BJ (cell line): ENCODE results near the gene GOLGA7B. TPM values are rescaled to one million over a fixed set of nuclear protein-coding genes. Genes with fewer than 3 reads are reported as not detected.

Experiments
- CTCF ChIA-PET: fragments of 350-600 bp; formaldehyde crosslinking; extraction: SDS; loops from one replicate; lab custom pipeline; 2021; ENCODE audit warnings: antibody characterized with exemption, inconsistent platforms; lab: Yijun Ruan, JAX
- POLR2A ChIA-PET: fragments of 300-600 bp; sonication (Branson Sonifier 250); formaldehyde crosslinking; extraction: SDS; loops from one replicate; lab custom pipeline; 2021; ENCODE audit warnings: antibody characterized with exemption; lab: Charles Lee
- DNase-seq: peaks from one replicate; pipeline ENCODE4 v3.0.0-alpha.2; 2011; ENCODE audit warnings: low read depth
- H3K27me3 ChIP-seq: 2 replicates; pipeline ENCODE4 v1.6.0; 2011; ENCODE audit warnings: low read length; ENCODE audit not compliant: control insufficient read depth, insufficient read depth
- H3K36me3 ChIP-seq: 2 replicates; pipeline ENCODE4 v1.5.1; 2011; ENCODE audit warnings: low read length; ENCODE audit not compliant: control insufficient read depth, insufficient read depth
- H3K4me3 ChIP-seq: 2 replicates; pipeline ENCODE4 v1.5.1; 2011; ENCODE audit warnings: low read depth, mild to moderate bottlenecking, control low read depth, low read length
- polyA plus RNA-seq: library from polyadenylated mRNA; depleted of rRNA; stranded (reverse); fragments of >200 nt; gene quantifications from 2 replicates; pipeline ENCODE4 v1.2.3, GENCODE V29; 2011
- TF ChIP-seq, protein P1 (sequence below): IDR thresholded peaks from 2 replicates; pipeline ENCODE4 v1.5.1; 2011; ENCODE audit warnings: low read depth, mild to moderate bottlenecking, control low read depth, inconsistent platforms, low read length, moderate library complexity; ENCODE audit not compliant: insufficient read depth

Gene GOLGA7B
- polyA plus RNA-seq, 1 experiment = 0.01 TPM

DNA sequence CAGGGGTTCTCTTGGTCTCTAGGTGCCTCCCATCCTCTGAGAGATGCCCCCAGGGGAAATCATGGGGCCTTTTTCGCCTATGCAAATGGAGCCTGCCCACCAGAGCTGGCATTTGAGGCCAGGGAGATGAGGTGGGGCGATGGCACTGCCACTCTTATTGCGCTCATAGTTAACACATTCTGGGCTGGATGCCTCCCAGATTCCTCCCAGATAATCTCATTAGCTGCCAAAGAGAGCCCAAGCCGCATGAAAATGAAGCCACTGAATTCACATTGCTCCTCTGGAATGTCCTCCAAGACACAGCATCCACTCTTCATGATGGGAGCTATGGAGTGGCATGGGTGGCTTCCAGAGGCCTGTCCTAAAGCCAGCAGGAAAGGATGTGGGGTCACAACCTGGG, 61.0 kb downstream of the GOLGA7B start:
- H3K27me3 ChIP-seq = peaks cover 7% of the 10 kb centered on the region
- ChIA-PET CTCF (interaction anchor here (1.3 to 2.9 kb wide), 2 partner anchors 12 to 131 kb away, joined by 3 to 6 read pairs; no protein-coding TSS in a partner anchor), POLR2A (no interaction called here)
- DNase-seq = no peak
- no peaks in the 10 kb centered on the region for H3K36me3 ChIP-seq
- no peak overlapping the region for H3K4me3 ChIP-seq
- TF ChIP-seq, protein P1, sequence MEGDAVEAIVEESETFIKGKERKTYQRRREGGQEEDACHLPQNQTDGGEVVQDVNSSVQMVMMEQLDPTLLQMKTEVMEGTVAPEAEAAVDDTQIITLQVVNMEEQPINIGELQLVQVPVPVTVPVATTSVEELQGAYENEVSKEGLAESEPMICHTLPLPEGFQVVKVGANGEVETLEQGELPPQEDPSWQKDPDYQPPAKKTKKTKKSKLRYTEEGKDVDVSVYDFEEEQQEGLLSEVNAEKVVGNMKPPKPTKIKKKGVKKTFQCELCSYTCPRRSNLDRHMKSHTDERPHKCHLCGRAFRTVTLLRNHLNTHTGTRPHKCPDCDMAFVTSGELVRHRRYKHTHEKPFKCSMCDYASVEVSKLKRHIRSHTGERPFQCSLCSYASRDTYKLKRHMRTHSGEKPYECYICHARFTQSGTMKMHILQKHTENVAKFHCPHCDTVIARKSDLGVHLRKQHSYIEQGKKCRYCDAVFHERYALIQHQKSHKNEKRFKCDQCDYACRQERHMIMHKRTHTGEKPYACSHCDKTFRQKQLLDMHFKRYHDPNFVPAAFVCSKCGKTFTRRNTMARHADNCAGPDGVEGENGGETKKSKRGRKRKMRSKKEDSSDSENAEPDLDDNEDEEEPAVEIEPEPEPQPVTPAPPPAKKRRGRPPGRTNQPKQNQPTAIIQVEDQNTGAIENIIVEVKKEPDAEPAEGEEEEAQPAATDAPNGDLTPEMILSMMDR = no peak

DNA sequence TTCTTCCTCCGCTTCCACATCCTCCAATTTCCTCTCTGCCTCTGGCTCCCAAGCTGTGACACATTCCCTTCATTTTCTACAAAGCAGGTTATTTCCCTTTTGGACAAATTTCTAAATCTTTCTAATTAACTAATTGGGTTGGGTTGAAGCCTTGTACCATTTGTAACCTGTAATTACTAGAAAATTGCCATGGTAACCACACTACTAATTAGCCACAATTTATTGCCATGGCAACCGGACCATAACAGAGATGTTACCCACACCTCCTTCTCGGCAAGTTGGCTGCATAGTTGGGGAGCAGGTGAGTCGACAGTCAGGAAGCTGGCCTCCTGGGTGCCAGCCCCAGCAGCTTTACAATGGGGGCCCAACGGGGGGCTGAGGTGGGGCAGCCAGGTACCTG, 61.6 kb downstream of the GOLGA7B start:
- Histone ChIP-seq H3K4me3 (no peak overlapping the region), H3K27me3 (peaks cover 5% of the 10 kb centered on the region), H3K36me3 (no peaks in the 10 kb centered on the region)
- TF ChIP-seq, protein P1 = no peak
- DNase-seq = no peak
- ChIA-PET POLR2A (no interaction called here), CTCF (interaction anchor here (1.3 to 2.9 kb wide), 2 partner anchors 11 to 130 kb away, joined by 3 to 6 read pairs; no protein-coding TSS in a partner anchor)

DNA sequence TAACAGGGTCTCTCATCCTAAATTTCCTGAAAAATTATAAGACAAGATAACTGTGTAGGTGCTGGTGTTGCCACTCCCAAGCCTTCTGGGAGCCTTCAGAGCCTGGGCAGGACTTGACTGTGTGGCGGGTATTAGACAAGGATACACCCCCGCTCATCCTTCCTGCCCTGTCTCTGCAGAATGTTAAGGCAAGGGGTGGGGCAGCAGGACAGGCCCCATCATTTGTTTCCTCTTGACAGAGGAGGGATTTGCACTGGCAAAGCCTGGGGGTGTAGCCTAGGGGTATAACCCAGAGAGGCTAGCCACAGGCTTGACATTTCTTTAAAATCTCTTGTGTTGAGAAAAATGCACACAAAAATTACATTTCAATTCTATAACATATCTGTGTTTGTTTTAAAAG, 63.5 kb downstream of the GOLGA7B start:
- H3K4me3 ChIP-seq = no peak overlapping the region
- TF ChIP-seq, protein P1 = no peak
- ChIA-PET CTCF (interaction anchor here (4.1 kb wide), 1 partner anchor 129 kb away, joined by 70 read pairs; no protein-coding TSS in a partner anchor), POLR2A (no interaction called here)
- H3K36me3 ChIP-seq = no peaks in the 10 kb centered on the region
- no peak for DNase-seq
- H3K27me3 ChIP-seq = peaks cover 5% of the 10 kb centered on the region

DNA sequence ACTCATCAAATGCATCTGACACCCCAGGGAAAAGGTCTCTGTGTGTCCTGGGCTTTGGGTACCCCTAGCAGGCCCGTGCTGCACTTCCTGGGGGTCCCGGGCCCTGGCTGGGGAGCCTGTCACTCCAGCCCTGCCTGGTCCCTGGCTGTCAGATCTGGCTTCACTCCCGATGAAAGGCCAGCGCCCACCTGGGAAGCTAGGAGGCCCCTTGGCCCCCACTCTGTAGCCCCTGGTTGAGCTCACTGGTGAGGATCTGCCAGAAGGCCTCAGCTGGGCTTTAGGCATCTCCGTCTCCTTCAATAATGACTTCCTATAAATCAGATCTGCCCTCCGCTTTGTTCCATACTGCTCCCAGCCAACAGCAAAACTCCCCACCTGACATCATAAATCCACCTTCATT, 64.0 kb downstream of the GOLGA7B start:
- CTCF ChIA-PET = interaction anchor here (2.1 to 4.1 kb wide), 2 partner anchors 8 to 128 kb away, joined by 15 to 70 read pairs; no protein-coding TSS in a partner anchor
- Histone ChIP-seq H3K36me3 (no peaks in the 10 kb centered on the region), H3K27me3 (peaks cover 5% of the 10 kb centered on the region), H3K4me3 (no peak overlapping the region)
- no peak for DNase-seq
- TF ChIP-seq, protein P1 = no peak
- POLR2A ChIA-PET = no interaction called here

DNA sequence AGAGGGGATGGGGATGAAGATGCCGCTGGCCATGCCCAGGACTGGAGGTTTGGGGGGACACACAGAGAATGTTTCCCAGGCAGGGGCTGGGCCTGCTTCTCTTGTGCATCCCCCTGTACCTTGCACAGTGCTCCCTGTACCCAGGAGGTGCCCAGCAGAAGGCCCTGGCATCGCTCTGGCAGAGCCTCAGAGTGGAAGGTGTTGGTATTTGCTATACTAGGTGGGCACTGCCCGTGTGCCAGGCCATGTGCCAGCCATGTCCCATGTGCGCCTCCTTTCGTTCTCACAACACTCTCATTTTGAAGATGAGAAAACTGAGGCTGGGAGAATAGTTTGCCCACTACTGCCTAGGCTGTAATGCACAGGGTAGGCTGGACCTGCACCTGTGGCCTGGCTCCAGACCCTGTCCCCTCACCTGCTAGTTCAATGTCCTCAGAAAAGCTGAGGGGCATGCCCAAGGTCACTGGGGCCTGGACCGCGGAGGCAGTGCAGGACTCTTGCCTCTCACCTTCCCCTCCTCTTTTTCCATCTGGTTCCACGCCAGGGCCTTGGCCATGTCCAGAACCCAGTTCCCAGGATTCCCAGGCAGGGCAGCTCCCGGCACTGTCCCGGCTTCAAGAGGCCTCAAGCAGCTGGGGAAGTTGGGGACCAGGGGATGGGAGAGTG, 64.7 kb downstream of the GOLGA7B start:
- Histone ChIP-seq H3K36me3 (no peaks in the 10 kb centered on the region), H3K27me3 (peaks cover 5% of the 10 kb centered on the region), H3K4me3 (no peak overlapping the region)
- no peak for DNase-seq
- TF ChIP-seq, protein P1 = no peak
- CTCF ChIA-PET = interaction anchor here (0.6 to 4.1 kb wide), 30 partner anchors 9 to 395 kb away, joined by 3 to 70 read pairs (median 5); no protein-coding TSS in a partner anchor
- POLR2A ChIA-PET = no interaction called here
